ENCODE results near the gene TMPRSS9. TPM values are rescaled to one million over a fixed set of nuclear protein-coding genes. Genes with fewer than 3 reads are reported as not detected.

The TMPRSS9 gene
- total RNA-seq, 1 experiment from 2014 or later: 0.66 TPM

- Histone ChIP-seq H3K36me3 (ENCODE audit: control insufficient read depth, insufficient read depth, low read length) (0 out of 2 replicates have a peak, but pooled peaks cover 2% of the 10 kb centered on the region), H3K27me3 (replicated peaks; ENCODE audit: control insufficient read depth, insufficient read depth, low read length) (no peaks in the 10 kb centered on the region), H3K9me3 (no peaks in the 10 kb centered on the region), H3K4me1 (peaks cover 14% of the 10 kb centered on the region), H3K4me3 (ENCODE audit: low read depth, low read length) (no peak overlapping the region)
- Mint-ChIP-seq H3K36me3 (ENCODE audit: insufficient read depth, unreplicated experiment) (peaks cover 75% of the 10 kb centered on the region), H3K4me3 (ENCODE audit: unreplicated experiment) (no peak overlapping the region), H3K4me1 (ENCODE audit: low read depth, unreplicated experiment) (peaks cover 5% of the 10 kb centered on the region), H3K9me3 (ENCODE audit: unreplicated experiment) (no peaks in the 10 kb centered on the region), H3K27me3 (ENCODE audit: insufficient read depth, unreplicated experiment) (no peaks in the 10 kb centered on the region), H3K27ac (ENCODE audit: unreplicated experiment) (no peak overlapping the region)
- CTCF ChIA-PET: no interaction called here
- intact Hi-C loops (cut with micrococcal nuclease; ENCODE audit: unreplicated experiment): no loop called here
- no peak for DNase-seq
- no peak for TF ChIP-seq CTCF (IDR thresholded peaks at IDR 0.05; ENCODE audit: insufficient read depth in 1 of 2, low read depth in 1 of 2, low read length in 1 of 2, severe bottlenecking in 1 of 2, unreplicated experiment in 1 of 2)
- POLR2A ChIA-PET: no interaction called here
- BruUV-seq (replicated peaks): no TSS peak
These were observed 71.4 kb downstream of the TMPRSS9 start for GRCh38 chr19:2431318-2432055.

- 0 out of 2 replicates have a peak, but pooled peaks cover 2% of the 10 kb centered on the region for H3K36me3 ChIP-seq (ENCODE audit: control insufficient read depth, insufficient read depth, low read length)
- peaks cover 14% of the 10 kb centered on the region for H3K4me1 ChIP-seq
- ChIA-PET POLR2A (no interaction called here), CTCF (no interaction called here)
- no peaks in the 10 kb centered on the region for H3K9me3 ChIP-seq
- no peak overlapping the region for H3K27ac Mint-ChIP-seq (ENCODE audit: unreplicated experiment)
- no TSS peak for BruUV-seq (replicated peaks)
- no peak for TF ChIP-seq CTCF (IDR thresholded peaks at IDR 0.05; ENCODE audit: insufficient read depth in 1 of 2, low read depth in 1 of 2, low read length in 1 of 2, severe bottlenecking in 1 of 2, unreplicated experiment in 1 of 2)
- no peaks in the 10 kb centered on the region for H3K27me3 Mint-ChIP-seq (ENCODE audit: insufficient read depth, unreplicated experiment)
- H3K4me3 Mint-ChIP-seq (ENCODE audit: unreplicated experiment): no peak overlapping the region
- peaks cover 67% of the 10 kb centered on the region for H3K36me3 Mint-ChIP-seq (ENCODE audit: insufficient read depth, unreplicated experiment)
- DNase-seq: no peak
- H3K9me3 Mint-ChIP-seq (ENCODE audit: unreplicated experiment): no peaks in the 10 kb centered on the region
- intact Hi-C loops (cut with micrococcal nuclease; ENCODE audit: unreplicated experiment): no loop called here
- H3K4me3 ChIP-seq (ENCODE audit: low read depth, low read length): no peak overlapping the region
- H3K4me1 Mint-ChIP-seq (ENCODE audit: low read depth, unreplicated experiment): peaks cover 5% of the 10 kb centered on the region
- H3K27me3 ChIP-seq (replicated peaks; ENCODE audit: control insufficient read depth, insufficient read depth, low read length): no peaks in the 10 kb centered on the region
These were observed 72.2 kb downstream of the TMPRSS9 start for GRCh38 chr19:2432131-2432848.

- H3K36me3 Mint-ChIP-seq (ENCODE audit: insufficient read depth, unreplicated experiment): peaks cover 65% of the 10 kb centered on the region
- Histone ChIP-seq H3K4me1 (0 out of 2 replicates have a peak, but pooled peaks cover 5% of the 10 kb centered on the region), H3K9me3 (no peaks in the 10 kb centered on the region), H3K4me3 (ENCODE audit: low read depth, low read length) (no peak overlapping the region), H3K36me3 (ENCODE audit: control insufficient read depth, insufficient read depth, low read length) (0 out of 2 replicates have a peak, but pooled peaks cover 2% of the 10 kb centered on the region), H3K27me3 (replicated peaks; ENCODE audit: control insufficient read depth, insufficient read depth, low read length) (no peaks in the 10 kb centered on the region)
- H3K9me3 Mint-ChIP-seq (ENCODE audit: unreplicated experiment): no peaks in the 10 kb centered on the region
- intact Hi-C loops (cut with micrococcal nuclease; ENCODE audit: unreplicated experiment): no loop called here
- no peak for DNase-seq
- no peaks in the 10 kb centered on the region for H3K4me1 Mint-ChIP-seq (ENCODE audit: low read depth, unreplicated experiment)
- no peak overlapping the region for H3K27ac Mint-ChIP-seq (ENCODE audit: unreplicated experiment)
- no TSS peak for BruUV-seq (replicated peaks)
- POLR2A ChIA-PET: no interaction called here
- TF ChIP-seq CTCF (IDR thresholded peaks at IDR 0.05; ENCODE audit: insufficient read depth in 1 of 2, low read depth in 1 of 2, low read length in 1 of 2, severe bottlenecking in 1 of 2, unreplicated experiment in 1 of 2): no peak
- no peaks in the 10 kb centered on the region for H3K27me3 Mint-ChIP-seq (ENCODE audit: insufficient read depth, unreplicated experiment)
- CTCF ChIA-PET: interaction anchor here (0.5 kb wide), 1 partner anchor 1641 kb away, joined by 5 read pairs; no protein-coding TSS in a partner anchor
- H3K4me3 Mint-ChIP-seq (ENCODE audit: unreplicated experiment): no peak overlapping the region
These were observed 73.8 kb downstream of the TMPRSS9 start for GRCh38 chr19:2433854-2434253.

Measured in Caco-2 (cell line).